BE2C (cell line): ENCODE results near the gene SPPL3.

Experiments used
- DNase-seq: peaks from one replicate; pipeline ENCODE4 v3.0.0-alpha.2; 2020
- H3K27me3 ChIP-seq: fragments of 250-450 bp; sonication (Bioruptor Pico); 2 replicates; pipeline ENCODE4 v1.5.1; 2020; ENCODE audit warnings: mild to moderate bottlenecking
- H3K36me3 ChIP-seq: fragments of 250-450 bp; sonication (Bioruptor Pico); 2 replicates; pipeline ENCODE4 v1.5.1; 2020; ENCODE audit warnings: mild to moderate bottlenecking
- H3K4me1 ChIP-seq: fragments of 250-450 bp; sonication (Bioruptor Pico); 2 replicates; pipeline ENCODE4 v1.5.1; 2020
- H3K4me3 ChIP-seq: 2 replicates; pipeline ENCODE4 v1.5.1; 2011; ENCODE audit warnings: low read depth, low read length
- H3K9me3 ChIP-seq: fragments of 250-450 bp; sonication (Bioruptor Pico); 2 replicates; pipeline ENCODE4 v1.5.1; 2020
- TF ChIP-seq, protein P1 (sequence below): IDR thresholded peaks from 2 replicates; pipeline ENCODE4 v1.5.1; 2012; ENCODE audit warnings: mild to moderate bottlenecking, low read depth, low read length

Gene SPPL3

GRCh38 chr12:120933786-120934185 is 29.6 kb upstream of the SPPL3 start:
- no peaks in the 10 kb centered on the region for H3K4me1 ChIP-seq
- DNase-seq = no peak
- H3K27me3 ChIP-seq = no peaks in the 10 kb centered on the region
- no peaks in the 10 kb centered on the region for H3K9me3 ChIP-seq
- no peaks in the 10 kb centered on the region for H3K36me3 ChIP-seq
- TF ChIP-seq, protein P1, sequence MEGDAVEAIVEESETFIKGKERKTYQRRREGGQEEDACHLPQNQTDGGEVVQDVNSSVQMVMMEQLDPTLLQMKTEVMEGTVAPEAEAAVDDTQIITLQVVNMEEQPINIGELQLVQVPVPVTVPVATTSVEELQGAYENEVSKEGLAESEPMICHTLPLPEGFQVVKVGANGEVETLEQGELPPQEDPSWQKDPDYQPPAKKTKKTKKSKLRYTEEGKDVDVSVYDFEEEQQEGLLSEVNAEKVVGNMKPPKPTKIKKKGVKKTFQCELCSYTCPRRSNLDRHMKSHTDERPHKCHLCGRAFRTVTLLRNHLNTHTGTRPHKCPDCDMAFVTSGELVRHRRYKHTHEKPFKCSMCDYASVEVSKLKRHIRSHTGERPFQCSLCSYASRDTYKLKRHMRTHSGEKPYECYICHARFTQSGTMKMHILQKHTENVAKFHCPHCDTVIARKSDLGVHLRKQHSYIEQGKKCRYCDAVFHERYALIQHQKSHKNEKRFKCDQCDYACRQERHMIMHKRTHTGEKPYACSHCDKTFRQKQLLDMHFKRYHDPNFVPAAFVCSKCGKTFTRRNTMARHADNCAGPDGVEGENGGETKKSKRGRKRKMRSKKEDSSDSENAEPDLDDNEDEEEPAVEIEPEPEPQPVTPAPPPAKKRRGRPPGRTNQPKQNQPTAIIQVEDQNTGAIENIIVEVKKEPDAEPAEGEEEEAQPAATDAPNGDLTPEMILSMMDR = no peak
- no peak overlapping the region for H3K4me3 ChIP-seq

GRCh38 chr12:120932956-120933526 is 28.9 kb upstream of the SPPL3 start:
- TF ChIP-seq, protein P1 = no peak
- Histone ChIP-seq H3K4me3 (no peak overlapping the region), H3K9me3 (no peaks in the 10 kb centered on the region), H3K4me1 (no peaks in the 10 kb centered on the region), H3K36me3 (no peaks in the 10 kb centered on the region), H3K27me3 (no peaks in the 10 kb centered on the region)
- DNase-seq = no peak

GRCh38 chr12:120932058-120932457 is 27.9 kb upstream of the SPPL3 start:
- Histone ChIP-seq H3K36me3 (no peaks in the 10 kb centered on the region), H3K9me3 (no peaks in the 10 kb centered on the region), H3K27me3 (no peaks in the 10 kb centered on the region), H3K4me3 (no peak overlapping the region), H3K4me1 (no peaks in the 10 kb centered on the region)
- no peak for DNase-seq
- TF ChIP-seq, protein P1 = no peak

- DNase-seq = no peak
- H3K9me3 ChIP-seq = no peaks in the 10 kb centered on the region
- TF ChIP-seq, protein P1 = no peak
- H3K27me3 ChIP-seq = no peaks in the 10 kb centered on the region
- H3K4me1 ChIP-seq = no peaks in the 10 kb centered on the region
- no peaks in the 10 kb centered on the region for H3K36me3 ChIP-seq
- no peak overlapping the region for H3K4me3 ChIP-seq
Measured at GRCh38 chr12:120930032-120930431, 25.9 kb upstream of the SPPL3 start.

- Histone ChIP-seq H3K27me3 (no peaks in the 10 kb centered on the region), H3K4me3 (no peak overlapping the region), H3K9me3 (no peaks in the 10 kb centered on the region), H3K36me3 (no peaks in the 10 kb centered on the region), H3K4me1 (no peaks in the 10 kb centered on the region)
- TF ChIP-seq, protein P1 = no peak
- no peak for DNase-seq
Measured at GRCh38 chr12:120928864-120929652, 24.9 kb upstream of the SPPL3 start.

- no peak for DNase-seq
- TF ChIP-seq, protein P1 = no peak
- H3K27me3 ChIP-seq = no peaks in the 10 kb centered on the region
- H3K36me3 ChIP-seq = no peaks in the 10 kb centered on the region
- H3K4me3 ChIP-seq = no peak overlapping the region
- H3K9me3 ChIP-seq = no peaks in the 10 kb centered on the region
- no peaks in the 10 kb centered on the region for H3K4me1 ChIP-seq
Measured at GRCh38 chr12:120925740-120926563, 21.8 kb upstream of the SPPL3 start.
